ENCODE results near the gene E2F3.

E2F3 gene

GRCh38 chr6:20403070-20403765, 1.5 kb downstream of the E2F3 start:
- TF ChIP-seq ZFX (IDR thresholded peaks at IDR 0.05) (peak; percentile 77), CTCF (conservative IDR thresholded peaks at IDR 0.05) (no peak)
- peak overlapping the region; percentile 100 for H3K27ac ChIP-seq

- no peak for TF ChIP-seq CTCF (conservative IDR thresholded peaks at IDR 0.05)
- H3K27ac ChIP-seq: peak overlapping the region; percentile 100
These were observed 2.3 kb downstream of the E2F3 start for GRCh38 chr6:20403766-20404640.

GRCh38 chr6:20404641-20405032, 3.0 kb downstream of the E2F3 start:
- peak overlapping the region; percentile 100 for H3K27ac ChIP-seq
- TF ChIP-seq ZFX (IDR thresholded peaks at IDR 0.05) (no peak), CTCF (conservative IDR thresholded peaks at IDR 0.05) (peak; percentile 61)

GRCh38 chr6:20408851-20409250, 7.2 kb downstream of the E2F3 start:
- H3K27ac ChIP-seq: no peak overlapping the region
- TF ChIP-seq CTCF (conservative IDR thresholded peaks at IDR 0.05) (no peak), ZFX (IDR thresholded peaks at IDR 0.05) (no peak)

GRCh38 chr6:20409427-20409971, 7.8 kb downstream of the E2F3 start:
- H3K27ac ChIP-seq: no peak overlapping the region
- no peak for TF ChIP-seq CTCF (conservative IDR thresholded peaks at IDR 0.05)
- no peak for TF ChIP-seq ZFX (IDR thresholded peaks at IDR 0.05)

GRCh38 chr6:20411544-20411943, 9.9 kb downstream of the E2F3 start:
- TF ChIP-seq ZFX (IDR thresholded peaks at IDR 0.05): no peak
- no peak for TF ChIP-seq CTCF (conservative IDR thresholded peaks at IDR 0.05)
- H3K27ac ChIP-seq: no peak overlapping the region
